Bronchial epithelial cell (primary cell): ENCODE results near the gene ELF2. TPM values are rescaled to one million over a fixed set of nuclear protein-coding genes. Genes with fewer than 3 reads are reported as not detected.
A peak's percentile ranks its signal among the peaks of the same experiment; 100 is the strongest.
"Not testable (repeated sequence)": the region's sequence is repeated elsewhere in the genome, so short reads cannot be mapped to it uniquely, and the experiment has no call there.

Experiments
- DNase-seq: peaks from one replicate; pipeline ENCODE4 v3.0.0-alpha.2; 2010; ENCODE audit warnings: low read depth
- FAIRE-seq: peaks from 2 replicates; lab custom pipeline; 2011; peaks lifted over from hg19 to GRCh38; lab: Jason Lieb, UNC
- H3K27me3 ChIP-seq: 2 replicates; pipeline ENCODE4 v1.5.1; 2011; ENCODE audit warnings: low read length; ENCODE audit not compliant: control insufficient read depth, insufficient read depth
- H3K36me3 ChIP-seq: 2 replicates; pipeline ENCODE4 v1.5.1; 2011; ENCODE audit warnings: low read length; ENCODE audit not compliant: control insufficient read depth, insufficient read depth
- H3K4me3 ChIP-seq: 2 replicates; pipeline ENCODE4 v1.5.1; 2011; ENCODE audit warnings: mild to moderate bottlenecking, low read depth, low read length, control low read depth
- CTCF ChIP-seq: IDR thresholded peaks from 2 replicates; pipeline ENCODE4 v1.5.1; 2011; ENCODE audit warnings: mild to moderate bottlenecking, moderate library complexity, low read length, control low read depth, inconsistent platforms; ENCODE audit not compliant: insufficient read depth, severe bottlenecking
- total RNA-seq: library from RNA; depleted of rRNA; stranded (reverse); fragments of >200 nt; gene quantifications from 2 replicates; pipeline ENCODE4 v1.2.1, GENCODE V29; 2014

Gene ELF2
- total RNA-seq, 1 donor from 2014 or later = 29.2 TPM

GRCh38 chr4:139077567-139078355, 99.3 kb downstream of the ELF2 start:
- no peaks in the 10 kb centered on the region for H3K36me3 ChIP-seq
- FAIRE-seq (no peak), DNase-seq (no peak)
- H3K4me3 ChIP-seq = no peak overlapping the region
- H3K27me3 ChIP-seq = no peaks in the 10 kb centered on the region
- no peak for TF ChIP-seq CTCF

- DNase-seq (no peak), FAIRE-seq (no peak)
- Histone ChIP-seq H3K4me3 (no peak overlapping the region), H3K27me3 (no peaks in the 10 kb centered on the region), H3K36me3 (peaks cover 3% of the 10 kb centered on the region)
- no peak for TF ChIP-seq CTCF
These were observed 100.8 kb downstream of the ELF2 start for GRCh38 chr4:139076016-139076744.

GRCh38 chr4:139060591-139060990, 116.4 kb downstream of the ELF2 start:
- no peaks in the 10 kb centered on the region for H3K27me3 ChIP-seq
- FAIRE-seq (no peak), DNase-seq (no peak)
- TF ChIP-seq CTCF = no peak
- H3K36me3 ChIP-seq = peaks cover 9% of the 10 kb centered on the region
- H3K4me3 ChIP-seq = no peak overlapping the region

GRCh38 chr4:139059026-139059425, 118.0 kb downstream of the ELF2 start:
- not testable (repeated sequence) for H3K36me3 ChIP-seq, H3K4me3 ChIP-seq, H3K27me3 ChIP-seq, DNase-seq
- peak; percentile 47 for FAIRE-seq

DNA sequence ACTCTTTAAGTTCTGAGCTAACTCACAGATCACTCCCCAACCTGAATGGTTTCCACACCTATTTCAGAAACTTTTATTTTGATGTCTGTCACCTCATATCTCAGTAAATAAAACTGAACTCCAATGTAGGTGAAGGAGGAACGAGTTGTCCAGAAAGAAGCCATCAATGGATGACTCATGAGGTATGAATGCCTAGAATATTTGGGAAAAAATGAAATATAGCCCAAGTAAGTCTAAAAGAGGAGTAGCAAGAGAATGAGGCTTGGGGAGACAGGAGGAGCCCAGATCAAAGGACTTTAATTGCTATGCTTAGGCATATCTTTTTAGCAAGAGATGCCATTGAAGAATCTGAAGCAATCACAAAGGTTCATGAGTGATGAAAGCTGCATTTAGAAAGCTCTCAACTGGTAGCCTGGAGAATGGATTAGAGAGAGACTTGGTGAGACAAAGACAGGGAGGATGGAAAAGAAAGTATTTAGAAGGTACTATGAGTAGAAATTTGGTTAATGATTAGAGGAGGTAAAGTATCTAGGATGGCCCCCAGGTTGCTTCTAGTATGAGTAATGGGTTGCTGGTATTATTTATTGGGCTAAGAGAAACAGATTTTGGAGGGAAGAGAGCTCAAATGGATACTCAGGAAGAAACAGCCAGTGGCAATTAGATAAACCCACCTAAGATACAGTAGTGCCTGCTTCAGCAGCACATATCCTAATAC, 122.1 kb downstream of the ELF2 start:
- Histone ChIP-seq H3K4me3 (no peak overlapping the region), H3K27me3 (no peaks in the 10 kb centered on the region), H3K36me3 (peaks cover 2% of the 10 kb centered on the region)
- DNase-seq (no peak), FAIRE-seq (no peak)
- TF ChIP-seq CTCF = no peak

- Histone ChIP-seq H3K36me3 (peaks cover 1% of the 10 kb centered on the region), H3K27me3 (no peaks in the 10 kb centered on the region), H3K4me3 (no peak overlapping the region)
- TF ChIP-seq CTCF = no peak
- FAIRE-seq = no peak
- no peak for DNase-seq
These were observed 123.1 kb downstream of the ELF2 start for GRCh38 chr4:139053909-139054308.
